ENCODE results near the gene RAB28.

DNA sequence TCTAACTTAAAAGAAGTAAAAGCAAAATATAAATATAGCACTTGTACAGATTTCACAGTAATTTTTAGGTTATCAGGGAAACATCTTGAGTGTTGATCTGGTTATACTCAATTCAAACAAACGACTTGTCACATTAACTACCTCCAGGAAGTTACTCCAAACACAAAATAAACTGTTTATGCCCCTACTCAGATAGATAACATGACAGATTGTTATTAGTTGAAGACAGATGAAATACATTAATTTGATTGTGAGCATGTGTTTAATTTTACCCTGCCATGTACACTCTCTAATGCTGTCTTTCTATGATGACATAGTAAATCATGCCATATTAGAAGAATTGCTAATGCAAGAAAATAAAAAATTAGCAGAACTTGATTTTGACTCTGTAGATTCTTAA, 88.0 kb downstream of the RAB28 start:
- TF ChIP-seq, protein P1, sequence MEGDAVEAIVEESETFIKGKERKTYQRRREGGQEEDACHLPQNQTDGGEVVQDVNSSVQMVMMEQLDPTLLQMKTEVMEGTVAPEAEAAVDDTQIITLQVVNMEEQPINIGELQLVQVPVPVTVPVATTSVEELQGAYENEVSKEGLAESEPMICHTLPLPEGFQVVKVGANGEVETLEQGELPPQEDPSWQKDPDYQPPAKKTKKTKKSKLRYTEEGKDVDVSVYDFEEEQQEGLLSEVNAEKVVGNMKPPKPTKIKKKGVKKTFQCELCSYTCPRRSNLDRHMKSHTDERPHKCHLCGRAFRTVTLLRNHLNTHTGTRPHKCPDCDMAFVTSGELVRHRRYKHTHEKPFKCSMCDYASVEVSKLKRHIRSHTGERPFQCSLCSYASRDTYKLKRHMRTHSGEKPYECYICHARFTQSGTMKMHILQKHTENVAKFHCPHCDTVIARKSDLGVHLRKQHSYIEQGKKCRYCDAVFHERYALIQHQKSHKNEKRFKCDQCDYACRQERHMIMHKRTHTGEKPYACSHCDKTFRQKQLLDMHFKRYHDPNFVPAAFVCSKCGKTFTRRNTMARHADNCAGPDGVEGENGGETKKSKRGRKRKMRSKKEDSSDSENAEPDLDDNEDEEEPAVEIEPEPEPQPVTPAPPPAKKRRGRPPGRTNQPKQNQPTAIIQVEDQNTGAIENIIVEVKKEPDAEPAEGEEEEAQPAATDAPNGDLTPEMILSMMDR (IDR thresholded peaks at IDR 0.05; ENCODE audit: low read length), result no peak
- no peak for TF ChIP-seq EZH2 (IDR thresholded peaks at IDR 0.05; ENCODE audit: borderline replicate concordance, low read length)
